Measurements from ENCODE around the gene FITM1.

GRCh38 chr14:24177891-24178290, 47.4 kb downstream of the FITM1 start:
- TF ChIP-seq, protein P1, sequence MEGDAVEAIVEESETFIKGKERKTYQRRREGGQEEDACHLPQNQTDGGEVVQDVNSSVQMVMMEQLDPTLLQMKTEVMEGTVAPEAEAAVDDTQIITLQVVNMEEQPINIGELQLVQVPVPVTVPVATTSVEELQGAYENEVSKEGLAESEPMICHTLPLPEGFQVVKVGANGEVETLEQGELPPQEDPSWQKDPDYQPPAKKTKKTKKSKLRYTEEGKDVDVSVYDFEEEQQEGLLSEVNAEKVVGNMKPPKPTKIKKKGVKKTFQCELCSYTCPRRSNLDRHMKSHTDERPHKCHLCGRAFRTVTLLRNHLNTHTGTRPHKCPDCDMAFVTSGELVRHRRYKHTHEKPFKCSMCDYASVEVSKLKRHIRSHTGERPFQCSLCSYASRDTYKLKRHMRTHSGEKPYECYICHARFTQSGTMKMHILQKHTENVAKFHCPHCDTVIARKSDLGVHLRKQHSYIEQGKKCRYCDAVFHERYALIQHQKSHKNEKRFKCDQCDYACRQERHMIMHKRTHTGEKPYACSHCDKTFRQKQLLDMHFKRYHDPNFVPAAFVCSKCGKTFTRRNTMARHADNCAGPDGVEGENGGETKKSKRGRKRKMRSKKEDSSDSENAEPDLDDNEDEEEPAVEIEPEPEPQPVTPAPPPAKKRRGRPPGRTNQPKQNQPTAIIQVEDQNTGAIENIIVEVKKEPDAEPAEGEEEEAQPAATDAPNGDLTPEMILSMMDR (IDR thresholded peaks at IDR 0.05) = no peak
- TF ChIP-seq POLR2A (IDR thresholded peaks at IDR 0.05) = no peak
